ENCODE data around the gene SERPINE1. TPM values are rescaled to one million over a fixed set of nuclear protein-coding genes. Genes with fewer than 3 reads are reported as not detected.

SERPINE1 gene
- total and polyA plus RNA-seq, 2 of the 8 experiments (the other 6 are each of a cell fraction or from before 2014, with no cell fraction given), result 3.7 to 5.6 TPM

- no peak overlapping the region for H3K9ac ChIP-seq (replicated peaks in 1 of 4; ENCODE audit: extremely low read depth in 1 of 4, low read depth in 3 of 4, low read length in 3 of 4)
- no peaks in the 10 kb centered on the region for H3K36me3 ChIP-seq (ENCODE audit: control insufficient read depth in 2 of 4, insufficient read depth in 4 of 4, low read length in 3 of 4)
- DNase-seq (ENCODE audit: low read depth in 1 of 2, low spot score in 2 of 2) (no peak), FAIRE-seq (no peak)
- H3K23me2 ChIP-seq (ENCODE audit: low read depth, low read length), result 0 out of 2 replicates have a peak, but pooled peaks cover 3% of the 10 kb centered on the region
- 91% methylated on average over 5 of the region's 5 CpGs; no CpG with 5 or more reads in 1 of the 2 experiments for WGBS, 2 experiments (ENCODE audit: extremely low coverage in 1 of 2, insufficient coverage in 1 of 2, insufficient read length in 1 of 2, insufficient replicate concordance in 2 of 2, low coverage in 1 of 2, low lambda C conversion rate in 2 of 2, missing lambda C conversion rate in 1 of 2)
- POLR2A ChIA-PET (ENCODE audit: partially characterized antibody), result interaction anchor here (1.1 kb wide), 1 partner anchor 11 kb away, joined by 4 read pairs; the partner anchor contains the start of gene TRIM56
- no peaks in the 10 kb centered on the region for H4K20me1 ChIP-seq (replicated peaks in 1 of 2; ENCODE audit: control insufficient read depth in 1 of 2, insufficient read depth in 2 of 2, low read length in 2 of 2)
- H3K4ac ChIP-seq (replicated peaks; ENCODE audit: insufficient read length, low read depth, low read length), result no peak overlapping the region
- H3K56ac ChIP-seq (replicated peaks; ENCODE audit: insufficient read length, low read depth, low read length), result no peak overlapping the region
- H4K91ac ChIP-seq (replicated peaks; ENCODE audit: insufficient read length, low read length), result no peak overlapping the region
- no peak overlapping the region for H4K5ac ChIP-seq (ENCODE audit: insufficient read length, low read depth, low read length)
- H3K9me3 ChIP-seq (ENCODE audit: insufficient read depth in 2 of 2, low read depth in 1 of 2, low read length in 1 of 2), result peaks cover 0 to 4% of the 10 kb centered on the region in 2 experiments; a peak in 1 of 4 replicates
- H2BK120ac ChIP-seq (replicated peaks; ENCODE audit: low read depth, low read length), result no peak overlapping the region
- no peak overlapping the region for H2BK15ac ChIP-seq (ENCODE audit: low read length)
- no peak overlapping the region for H3K14ac ChIP-seq (ENCODE audit: insufficient read length)
- no peaks in the 10 kb centered on the region for H3K79me2 ChIP-seq (ENCODE audit: control insufficient read depth in 1 of 2, insufficient read depth in 2 of 2, low read length in 2 of 2)
- no peak for TF ChIP-seq CREB1 (IDR thresholded peaks at IDR 0.05)
- no peak for TF ChIP-seq YY1 (IDR thresholded peaks at IDR 0.05; ENCODE audit: low read depth, low read length)
- TF ChIP-seq CHD2 (IDR thresholded peaks at IDR 0.05; ENCODE audit: low read length), result no peak
- no peak for TF ChIP-seq SP4 (IDR thresholded peaks at IDR 0.05; ENCODE audit: low read length)
- no peak for TF ChIP-seq RNF2 (IDR thresholded peaks at IDR 0.05; ENCODE audit: borderline replicate concordance, low read depth, low read length, missing control alignments, poor library complexity, severe bottlenecking)
- no peak for TF ChIP-seq RFX5 (IDR thresholded peaks at IDR 0.05; ENCODE audit: borderline replicate concordance, low read depth, low read length)
- no peak for TF ChIP-seq SIN3A (conservative IDR thresholded peaks at IDR 0.05 in 1 of 2, IDR thresholded peaks at IDR 0.05 in 1 of 2; ENCODE audit: low read depth in 1 of 2, low read length in 2 of 2)
- no peak for TF ChIP-seq TCF12 (IDR thresholded peaks at IDR 0.05; ENCODE audit: low read depth, low read length)
- TF ChIP-seq NRF1 (IDR thresholded peaks at IDR 0.05; ENCODE audit: low read depth, low read length), result no peak
- TF ChIP-seq ASH2L (IDR thresholded peaks at IDR 0.05; ENCODE audit: low read length), result no peak
- TF ChIP-seq TBP (IDR thresholded peaks at IDR 0.05; ENCODE audit: low read depth, low read length), result no peak
- no peak overlapping the region for H2BK20ac ChIP-seq (ENCODE audit: low read length)
- H4K8ac ChIP-seq (ENCODE audit: extremely low read depth, insufficient read depth, low read length), result no peak overlapping the region
- H3K4me3 ChIP-seq (ENCODE audit: extremely low read depth in 1 of 4, insufficient read depth in 2 of 4, low read depth in 3 of 4, low read length in 4 of 4), result no peak overlapping the region
- no peak overlapping the region for H3K18ac ChIP-seq (ENCODE audit: extremely low read depth, low read length)
- no peak overlapping the region for H2AK5ac ChIP-seq (ENCODE audit: low read depth, low read length)
- no peak overlapping the region for H3K23ac ChIP-seq (ENCODE audit: insufficient read length)
- H3K27me3 ChIP-seq (replicated peaks in 1 of 4; ENCODE audit: control insufficient read depth in 3 of 4, extremely low read depth in 1 of 4, insufficient read depth in 3 of 4, low read length in 3 of 4), result no peaks in the 10 kb centered on the region
- no peak overlapping the region for H3K27ac ChIP-seq (ENCODE audit: low read depth, low read length)
- H3K4me1 ChIP-seq (replicated peaks in 1 of 4; ENCODE audit: control insufficient read depth in 3 of 4, insufficient read depth in 4 of 4, low read length in 3 of 4), result peaks cover 0 to 16% (median 10%) of the 10 kb centered on the region in 4 experiments; a peak in 6 of 7 replicates
- no peak overlapping the region for H3K4me2 ChIP-seq (ENCODE audit: insufficient read depth in 1 of 2, low read depth in 2 of 2, low read length in 2 of 2)
- H2AFZ ChIP-seq (ENCODE audit: low read length), result no peak overlapping the region
- H2BK5ac ChIP-seq (ENCODE audit: low read depth, low read length), result no peak overlapping the region
- H2BK12ac ChIP-seq (ENCODE audit: low read depth, low read length), result no peak overlapping the region
- H3K79me1 ChIP-seq (ENCODE audit: low read depth, low read length), result no peaks in the 10 kb centered on the region; the same call in 1 of the 2 replicates
- CTCF ChIA-PET (ENCODE audit: partially characterized antibody), result interaction anchor here (0.6 to 3.3 kb wide), 14 partner anchors 8 to 262 kb away, joined by 3 to 25 read pairs (median 6); partner anchors contain the start of gene SERPINE1
Observed at GRCh38 chr7:101096957-101097347, 30.0 kb upstream of the SERPINE1 start.

Data from H1 (cell line).